ENCODE measurements around the gene MAPK9.

The MAPK9 gene

GRCh38 chr5:180283026-180283615 is 8.8 kb downstream of the MAPK9 start:
- no peak overlapping the region for H3K4me3 ChIP-seq (ENCODE audit: low read depth, low read length)
- no peak for TF ChIP-seq CTCF (IDR thresholded peaks at IDR 0.05; ENCODE audit: low read depth, low read length)

- TF ChIP-seq CTCF (IDR thresholded peaks at IDR 0.05; ENCODE audit: low read depth, low read length) = no peak
- no peak overlapping the region for H3K4me3 ChIP-seq (ENCODE audit: low read depth, low read length)
Measured at GRCh38 chr5:180282281-180282680, 9.6 kb downstream of the MAPK9 start.

GRCh38 chr5:180281706-180282105 is 10.2 kb downstream of the MAPK9 start:
- H3K4me3 ChIP-seq (ENCODE audit: low read depth, low read length) = no peak overlapping the region
- TF ChIP-seq CTCF (IDR thresholded peaks at IDR 0.05; ENCODE audit: low read depth, low read length) = no peak

GRCh38 chr5:180274695-180275094 is 17.2 kb downstream of the MAPK9 start:
- no peak for TF ChIP-seq CTCF (IDR thresholded peaks at IDR 0.05; ENCODE audit: low read depth, low read length)
- H3K4me3 ChIP-seq (ENCODE audit: low read depth, low read length) = no peak overlapping the region

- no peak overlapping the region for H3K4me3 ChIP-seq (ENCODE audit: low read depth, low read length)
- no peak for TF ChIP-seq CTCF (IDR thresholded peaks at IDR 0.05; ENCODE audit: low read depth, low read length)
Measured at GRCh38 chr5:180271221-180271620, 20.7 kb downstream of the MAPK9 start.

- H3K4me3 ChIP-seq (ENCODE audit: low read depth, low read length) = no peak overlapping the region
- no peak for TF ChIP-seq CTCF (IDR thresholded peaks at IDR 0.05; ENCODE audit: low read depth, low read length)
Measured at GRCh38 chr5:180259260-180259611, 32.6 kb downstream of the MAPK9 start.

GRCh38 chr5:180253036-180253824 is 38.7 kb downstream of the MAPK9 start:
- TF ChIP-seq CTCF (IDR thresholded peaks at IDR 0.05; ENCODE audit: low read depth, low read length) = no peak
- no peak overlapping the region for H3K4me3 ChIP-seq (ENCODE audit: low read depth, low read length)

Measured in WI38 (cell line).